Brain microvascular endothelial cell (primary cell): ENCODE data around the gene LIFR.

Source experiments
- DNase-seq: peaks from one replicate; pipeline ENCODE4 v3.0.0-alpha.2; 2020
- H3K27ac ChIP-seq: fragments of 250-450 bp; sonication (Bioruptor Pico); 2 replicates; pipeline ENCODE4 v1.5.1; 2020; ENCODE audit warnings: mild to moderate bottlenecking, moderate library complexity
- H3K27me3 ChIP-seq: fragments of 250-450 bp; sonication (Bioruptor Pico); replicated peaks from 2 replicates; pipeline ENCODE4 v1.5.1; 2020; ENCODE audit warnings: mild to moderate bottlenecking
- H3K36me3 ChIP-seq: fragments of 250-450 bp; sonication (Bioruptor Pico); replicated peaks from 2 replicates; pipeline ENCODE4 v1.5.1; 2020; ENCODE audit warnings: mild to moderate bottlenecking
- H3K4me3 ChIP-seq: 2 replicates; pipeline ENCODE4 v1.5.1; 2011; ENCODE audit warnings: low read depth, mild to moderate bottlenecking, control low read depth, low read length, moderate library complexity
- in situ Hi-C: cut with HindIII; loops from 2 replicates; pipeline ENCODE4 v1.10.0; 2017; ENCODE audit warnings: low sequenced_read_pairs, low pct_ligation_motif_present
- TF ChIP-seq, protein P1 (sequence below): IDR thresholded peaks from 2 replicates; pipeline ENCODE4 v1.5.1; 2011; ENCODE audit warnings: low read depth, mild to moderate bottlenecking, moderate library complexity, low read length, control low read depth, inconsistent platforms; ENCODE audit errors: missing control alignments

Gene LIFR

DNA sequence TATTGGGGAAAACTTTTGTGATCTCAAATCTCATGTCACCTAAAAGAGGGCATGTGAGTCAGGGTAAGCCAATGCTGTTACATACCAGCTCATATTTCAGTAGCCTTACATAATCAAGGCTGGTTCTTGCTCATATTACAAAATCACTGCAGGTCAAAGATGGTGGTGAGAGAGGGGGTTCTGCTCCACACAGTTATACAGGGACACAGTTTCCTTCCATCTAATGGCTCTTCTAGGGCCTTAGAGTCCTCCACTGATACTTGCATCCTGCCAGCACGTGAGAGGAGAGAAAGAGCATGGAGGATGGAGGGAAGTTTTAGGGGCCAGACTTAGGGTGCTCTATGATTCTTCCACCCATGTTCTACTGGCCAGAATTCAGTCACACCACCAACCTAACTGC is 130.0 kb downstream of the LIFR start:
- no peaks in the 10 kb centered on the region for H3K36me3 ChIP-seq
- in situ Hi-C loops = no loop called here
- no peak for DNase-seq
- no peaks in the 10 kb centered on the region for H3K27me3 ChIP-seq
- no peak overlapping the region for H3K4me3 ChIP-seq
- H3K27ac ChIP-seq = no peak overlapping the region
- TF ChIP-seq, protein P1, sequence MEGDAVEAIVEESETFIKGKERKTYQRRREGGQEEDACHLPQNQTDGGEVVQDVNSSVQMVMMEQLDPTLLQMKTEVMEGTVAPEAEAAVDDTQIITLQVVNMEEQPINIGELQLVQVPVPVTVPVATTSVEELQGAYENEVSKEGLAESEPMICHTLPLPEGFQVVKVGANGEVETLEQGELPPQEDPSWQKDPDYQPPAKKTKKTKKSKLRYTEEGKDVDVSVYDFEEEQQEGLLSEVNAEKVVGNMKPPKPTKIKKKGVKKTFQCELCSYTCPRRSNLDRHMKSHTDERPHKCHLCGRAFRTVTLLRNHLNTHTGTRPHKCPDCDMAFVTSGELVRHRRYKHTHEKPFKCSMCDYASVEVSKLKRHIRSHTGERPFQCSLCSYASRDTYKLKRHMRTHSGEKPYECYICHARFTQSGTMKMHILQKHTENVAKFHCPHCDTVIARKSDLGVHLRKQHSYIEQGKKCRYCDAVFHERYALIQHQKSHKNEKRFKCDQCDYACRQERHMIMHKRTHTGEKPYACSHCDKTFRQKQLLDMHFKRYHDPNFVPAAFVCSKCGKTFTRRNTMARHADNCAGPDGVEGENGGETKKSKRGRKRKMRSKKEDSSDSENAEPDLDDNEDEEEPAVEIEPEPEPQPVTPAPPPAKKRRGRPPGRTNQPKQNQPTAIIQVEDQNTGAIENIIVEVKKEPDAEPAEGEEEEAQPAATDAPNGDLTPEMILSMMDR = no peak
